Lower leg skin (tissue), 4 donors: Measurements from ENCODE around the gene IDNK. TPM values are rescaled to one million over a fixed set of nuclear protein-coding genes. Genes with fewer than 3 reads are reported as not detected.

ENCODE experiments used
- DNase-seq, 2 donors: peaks; one replicate each; pipeline ENCODE4 v3.0.0-alpha.2; 2019; ENCODE audit warnings: low spot score in 2 of 2
- H3K4me3 ChIP-seq: fragments of 200-600 bp; sonication (generic); 2 replicates; pipeline ENCODE4 v1.5.1; 2017; ENCODE audit warnings: mild to moderate bottlenecking, low read depth; ENCODE audit not compliant: poor library complexity, severe bottlenecking
- POLR2A ChIP-seq, 2 donors: fragments of 450-650 bp; IDR thresholded peaks; one replicate each; pipeline ENCODE4 v1.6.1; 2016 to 2017; ENCODE audit warnings: antibody characterized with exemption in 2 of 2, mild to moderate bottlenecking in 1 of 2, moderate library complexity in 1 of 2
- WGBS, 2 donors: methylation state at CpG; one replicate each; pipeline ENCODE4 v1.1.5; 2018; 5-methylcytosine and 5-hydroxymethylcytosine counted together
- intact Hi-C: fragments of 100-400 bp; cut with DNase I; formaldehyde crosslinking; loops from one replicate; pipeline ENCODE4 v1.15.0; 2023; ENCODE audit warnings: low total_unique reads
- total RNA-seq, 4 donors: library from RNA; depleted of rRNA; stranded (reverse); fragments of >200 nt; gene quantifications; one replicate each; pipeline ENCODE4 v1.1.0, GENCODE V29; 2016
- TF ChIP-seq, protein P1 (sequence below), 3 donors: fragments of 450-650 bp; IDR thresholded peaks; one replicate each; pipeline ENCODE4 v1.5.1; 2016; ENCODE audit warnings: antibody characterized with exemption in 3 of 3, mild to moderate bottlenecking in 3 of 3, moderate library complexity in 2 of 3

The IDNK gene
- 1 to 10 TPM in 2 of 4 donors, under 1 TPM in 2; 0.53 to 5.5 (median 2.2) TPM for total RNA-seq

DNA sequence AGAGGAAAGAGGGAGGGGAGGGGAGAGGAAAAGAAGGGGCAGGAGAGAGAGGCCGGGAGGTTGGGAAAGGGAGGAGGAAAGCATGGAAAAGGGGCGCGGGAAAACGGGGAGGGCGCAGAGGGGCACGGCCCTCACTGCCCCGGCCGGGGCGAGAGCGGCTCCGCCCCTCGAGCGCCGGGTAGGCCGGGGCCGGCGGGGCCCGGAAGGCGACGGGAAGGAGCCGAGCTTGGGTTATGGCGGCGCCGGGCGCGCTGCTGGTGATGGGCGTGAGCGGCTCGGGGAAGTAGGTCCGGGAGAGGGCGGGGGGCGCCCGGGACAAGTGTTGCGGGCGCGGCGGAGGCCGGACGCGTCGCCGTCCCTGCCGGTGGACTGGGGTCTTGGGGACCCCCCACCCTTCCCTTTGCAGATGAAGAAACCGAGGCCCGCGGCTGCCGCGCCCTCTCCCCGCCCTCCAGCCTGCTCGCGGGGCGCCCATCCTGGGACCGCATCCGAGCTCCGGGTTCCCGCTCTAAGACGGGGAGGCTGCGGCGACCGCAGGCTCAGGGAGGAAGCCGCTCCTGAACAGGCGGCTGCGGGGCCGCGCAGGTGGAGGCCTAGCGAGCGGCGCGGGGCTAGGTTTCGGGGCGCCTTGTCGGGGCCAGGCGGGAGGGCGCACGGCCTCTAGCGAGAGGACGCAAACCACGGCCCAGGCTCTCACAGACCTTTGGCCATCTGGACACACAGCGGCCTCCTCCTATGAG, at the start of gene IDNK:
TSS of gene IDNK (plus strand) at position 205 of the 740 bp plus-strand sequence. CDS start at position 234, 29 bp downstream.
- WGBS, 2 donors, result 0 to 1% methylated on average over 36 to 57 of the region's 79 CpGs
- intact Hi-C loops, result no loop called here
- TF ChIP-seq POLR2A (IDR thresholded peaks at IDR 0.05), result no peak
- TF ChIP-seq, protein P1, sequence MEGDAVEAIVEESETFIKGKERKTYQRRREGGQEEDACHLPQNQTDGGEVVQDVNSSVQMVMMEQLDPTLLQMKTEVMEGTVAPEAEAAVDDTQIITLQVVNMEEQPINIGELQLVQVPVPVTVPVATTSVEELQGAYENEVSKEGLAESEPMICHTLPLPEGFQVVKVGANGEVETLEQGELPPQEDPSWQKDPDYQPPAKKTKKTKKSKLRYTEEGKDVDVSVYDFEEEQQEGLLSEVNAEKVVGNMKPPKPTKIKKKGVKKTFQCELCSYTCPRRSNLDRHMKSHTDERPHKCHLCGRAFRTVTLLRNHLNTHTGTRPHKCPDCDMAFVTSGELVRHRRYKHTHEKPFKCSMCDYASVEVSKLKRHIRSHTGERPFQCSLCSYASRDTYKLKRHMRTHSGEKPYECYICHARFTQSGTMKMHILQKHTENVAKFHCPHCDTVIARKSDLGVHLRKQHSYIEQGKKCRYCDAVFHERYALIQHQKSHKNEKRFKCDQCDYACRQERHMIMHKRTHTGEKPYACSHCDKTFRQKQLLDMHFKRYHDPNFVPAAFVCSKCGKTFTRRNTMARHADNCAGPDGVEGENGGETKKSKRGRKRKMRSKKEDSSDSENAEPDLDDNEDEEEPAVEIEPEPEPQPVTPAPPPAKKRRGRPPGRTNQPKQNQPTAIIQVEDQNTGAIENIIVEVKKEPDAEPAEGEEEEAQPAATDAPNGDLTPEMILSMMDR (IDR thresholded peaks at IDR 0.05), result no peak
- DNase-seq, result peak in 1 of 2 donors; percentile 21
- H3K4me3 ChIP-seq, result peak within 1 kb of the TSS; percentile 55

DNA sequence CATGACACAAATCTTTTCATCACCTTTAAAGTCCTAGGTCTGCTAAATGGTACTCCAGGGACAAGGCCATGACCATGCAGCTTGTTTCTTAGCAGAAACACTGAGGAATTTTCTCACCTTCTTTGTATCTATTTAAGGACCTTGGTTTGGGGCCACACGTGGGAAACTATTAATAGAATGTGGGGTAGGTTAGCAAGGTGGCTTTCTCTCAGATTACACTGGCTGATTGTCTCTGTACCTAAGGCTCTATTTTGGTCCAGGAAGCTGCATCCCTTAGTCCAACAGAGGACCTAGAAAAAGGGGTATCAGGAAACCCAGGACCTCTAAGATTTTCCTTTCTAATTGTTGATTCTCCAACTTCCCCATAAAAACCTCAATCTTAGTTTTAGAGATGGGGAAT, 48.5 kb upstream of the IDNK start:
- 77 to 84% methylated on average over 1 of the region's 1 CpG for WGBS, 2 donors
- DNase-seq, result no peak
- TF ChIP-seq POLR2A (IDR thresholded peaks at IDR 0.05), result no peak
- TF ChIP-seq, protein P1 (IDR thresholded peaks at IDR 0.05), result no peak
- H3K4me3 ChIP-seq, result no peak overlapping the region
- intact Hi-C loops, result no loop called here

DNA sequence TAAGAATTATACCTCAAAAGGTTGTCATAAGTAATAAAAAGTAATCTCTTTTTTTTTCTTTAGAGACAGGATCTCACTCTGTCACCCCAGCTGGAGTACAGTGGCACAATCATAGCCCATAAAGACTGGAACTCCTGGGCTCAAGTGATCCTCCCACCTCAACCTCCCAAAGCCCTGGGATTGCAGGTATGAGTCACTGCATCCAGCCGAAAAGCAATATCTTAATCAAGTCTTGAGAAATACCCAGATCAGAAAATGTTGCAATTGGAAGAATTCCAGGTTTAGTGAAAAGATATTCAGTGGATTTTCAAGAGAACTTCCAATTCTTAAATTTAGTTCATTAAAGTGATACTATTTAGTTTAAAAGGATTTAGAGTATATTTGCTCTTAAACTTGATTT, 40.9 kb upstream of the IDNK start:
- TF ChIP-seq, protein P1 (IDR thresholded peaks at IDR 0.05), result no peak
- TF ChIP-seq POLR2A (IDR thresholded peaks at IDR 0.05), result no peak
- H3K4me3 ChIP-seq, result no peak overlapping the region
- WGBS, 2 donors, result 21 to 41% methylated on average over 1 of the region's 1 CpG
- DNase-seq, result no peak
- intact Hi-C loops, result no loop called here

GRCh38 chr9:83583151-83584014, 39.6 kb upstream of the IDNK start:
- WGBS, 2 donors, result 63 to 72% methylated on average over 6 of the region's 6 CpGs
- TF ChIP-seq POLR2A (IDR thresholded peaks at IDR 0.05), result no peak
- TF ChIP-seq, protein P1 (IDR thresholded peaks at IDR 0.05), result peak in 1 of 3 donors; percentile 36

GRCh38 chr9:83584995-83585394, 37.9 kb upstream of the IDNK start:
- WGBS, 2 donors, result 79 to 87% methylated on average over 4 of the region's 4 CpGs
- intact Hi-C loops, result no loop called here

More at GRCh38 chr9:83583151-83584014, 39.6 kb upstream of the IDNK start:
- H3K4me3 ChIP-seq, result no peak overlapping the region
- intact Hi-C loops, result no loop called here
- peak in 1 of 2 donors; percentile 38 for DNase-seq

More at GRCh38 chr9:83584995-83585394, 37.9 kb upstream of the IDNK start:
- no peak overlapping the region for H3K4me3 ChIP-seq
- no peak for DNase-seq
- TF ChIP-seq POLR2A (IDR thresholded peaks at IDR 0.05), result no peak
- TF ChIP-seq, protein P1 (IDR thresholded peaks at IDR 0.05), result no peak
